Endothelial cell of umbilical vein (primary cell): ENCODE data around the gene SERPINA5. TPM values are rescaled to one million over a fixed set of nuclear protein-coding genes. Genes with fewer than 3 reads are reported as not detected.

Experiments
- BruUV-seq: library from RNA; stranded (reverse); fragments of 400-500 nt; replicated peaks from 2 replicates; lab custom pipeline; 2021; lab: Mats Ljungman, UMichigan
- CTCF ChIA-PET: fragments of 300-600, 350-600 bp; sonication (Branson Sonifier 250); formaldehyde crosslinking; loops from one replicate; lab custom pipeline; 2021; ENCODE audit warnings: antibody characterized with exemption, inconsistent platforms; lab: Charles Lee
- POLR2A ChIA-PET: fragments of 300-600, 350-600 bp; sonication (Branson Sonifier 250); formaldehyde crosslinking; loops from one replicate; lab custom pipeline; 2021; ENCODE audit warnings: antibody characterized with exemption, inconsistent platforms; lab: Charles Lee
- DNase-seq: peaks from one replicate; pipeline ENCODE4 v3.0.0-alpha.2; 2011; ENCODE audit warnings: low read depth, low spot score
- FAIRE-seq: peaks from 2 replicates; lab custom pipeline; 2011; peaks lifted over from hg19 to GRCh38; lab: Jason Lieb, UNC
- H2AFZ ChIP-seq: 2 replicates; pipeline ENCODE4 v1.6.0; 2012; ENCODE audit warnings: low read depth, low read length, control low read depth, inconsistent platforms
- H3K27ac ChIP-seq: 2 replicates; pipeline ENCODE4 v1.5.1; 2011; ENCODE audit warnings: low read depth, mild to moderate bottlenecking, control low read depth, low read length, moderate library complexity; ENCODE audit not compliant: insufficient read depth
- H3K27me3 ChIP-seq, 2 experiments: 2 replicates each; pipeline versions ENCODE4 v1.6.0 to v1.6.1; 2011; ENCODE audit warnings: low read length in 2 of 2, mixed read lengths in 1 of 2; ENCODE audit not compliant: control insufficient read depth in 2 of 2, insufficient read depth in 2 of 2
- H3K36me3 ChIP-seq, 2 experiments: 2 replicates in 1 of 2; 3 replicates in 1 of 2; pipeline ENCODE4 v1.5.1; 2011; ENCODE audit warnings: low read length in 2 of 2, mild to moderate bottlenecking in 1 of 2, moderate library complexity in 1 of 2; ENCODE audit not compliant: control insufficient read depth in 2 of 2, insufficient read depth in 2 of 2; ENCODE audit errors: extremely low read depth in 1 of 2
- H3K4me1 ChIP-seq: 3 replicates; pipeline ENCODE4 v1.5.1; 2011; ENCODE audit warnings: mild to moderate bottlenecking, low read length; ENCODE audit not compliant: control insufficient read depth, insufficient read depth; ENCODE audit errors: extremely low read depth
- H3K4me2 ChIP-seq: 2 replicates; pipeline ENCODE4 v1.6.1; 2011; ENCODE audit warnings: low read length, control low read depth, mixed read lengths; ENCODE audit not compliant: insufficient read depth
- H3K4me3 ChIP-seq, 3 experiments: fragments of 200-600 bp in 1 of 3; sonication (generic), shearing (Covaris generic) in 1 of 3; replicated peaks in 1 of 3; 2 replicates each; pipeline ENCODE4 v1.5.1; 2011 to 2016; ENCODE audit warnings: control low read depth in 3 of 3, low read length in 3 of 3, mild to moderate bottlenecking in 2 of 3, inconsistent platforms in 1 of 3, low read depth in 1 of 3, moderate library complexity in 1 of 3; ENCODE audit not compliant: insufficient read depth in 1 of 3
- H3K79me2 ChIP-seq: 2 replicates; pipeline ENCODE4 v1.6.0; 2012; ENCODE audit warnings: low read length, inconsistent platforms; ENCODE audit not compliant: control insufficient read depth, insufficient read depth
- H3K9ac ChIP-seq: replicated peaks from 2 replicates; pipeline ENCODE3; 2011; ENCODE audit warnings: low read length, control low read depth; ENCODE audit not compliant: insufficient read depth; ENCODE audit errors: extremely low read depth
- H3K9me1 ChIP-seq: replicated peaks from 3 replicates; pipeline ENCODE4 v1.6.0; 2011; ENCODE audit warnings: mild to moderate bottlenecking, low read length; ENCODE audit not compliant: control insufficient read depth, insufficient read depth; ENCODE audit errors: extremely low read depth
- H3K9me3 ChIP-seq: replicated peaks from 2 replicates; pipeline ENCODE4 v1.5.1; 2012; ENCODE audit warnings: low read length, inconsistent platforms; ENCODE audit not compliant: control insufficient read depth, insufficient read depth
- H4K20me1 ChIP-seq: replicated peaks from 2 replicates; pipeline ENCODE3; 2011; ENCODE audit warnings: mild to moderate bottlenecking, low read length; ENCODE audit not compliant: control insufficient read depth, insufficient read depth; ENCODE audit errors: extremely low read depth
- CTCF ChIP-seq, 2 donors: IDR thresholded peaks; 1 replicate in 1 of 2; 2 replicates in 1 of 2; pipeline ENCODE4 v1.5.1; 2011; ENCODE audit warnings: low read length in 2 of 2, mild to moderate bottlenecking in 2 of 2, moderate library complexity in 2 of 2, control low read depth in 1 of 2, inconsistent platforms in 1 of 2, low read depth in 1 of 2; ENCODE audit not compliant: insufficient read depth in 1 of 2; ENCODE audit errors: extremely low read depth in 1 of 2
- EZH2 ChIP-seq: IDR thresholded peaks from 2 replicates; pipeline ENCODE4 v1.6.1; 2012; ENCODE audit warnings: borderline replicate concordance, low read depth, mild to moderate bottlenecking, moderate library complexity, low read length, inconsistent platforms; ENCODE audit not compliant: severe bottlenecking
- FOS ChIP-seq: IDR thresholded peaks from 2 replicates; pipeline ENCODE4 v1.6.1; 2011; ENCODE audit warnings: mild to moderate bottlenecking, low read length, moderate library complexity, borderline replicate concordance; ENCODE audit not compliant: insufficient read depth
- GATA2 ChIP-seq: IDR thresholded peaks from 2 replicates; pipeline ENCODE4 v1.7.0; 2011; ENCODE audit warnings: low read depth, mild to moderate bottlenecking, moderate library complexity, mixed read lengths, low read length; ENCODE audit not compliant: insufficient read length, insufficient read depth
- JUN ChIP-seq: IDR thresholded peaks from 2 replicates; pipeline ENCODE4 v1.6.1; 2011; ENCODE audit warnings: borderline replicate concordance, low read depth; ENCODE audit not compliant: insufficient read length, insufficient read depth
- MAX ChIP-seq: IDR thresholded peaks from 2 replicates; pipeline ENCODE4 v1.6.1; 2011; ENCODE audit not compliant: insufficient read depth, insufficient read length
- MYC ChIP-seq: IDR thresholded peaks from one replicate; pipeline ENCODE4 v1.6.1; 2011; ENCODE audit warnings: mild to moderate bottlenecking, low read depth, low read length
- POLR2A ChIP-seq: IDR thresholded peaks from 2 replicates; pipeline ENCODE4 v1.6.1; 2012; ENCODE audit warnings: low read depth, mild to moderate bottlenecking, control low read depth, low read length
- POLR2AphosphoS5 ChIP-seq: IDR thresholded peaks from 2 replicates; pipeline ENCODE4 v1.6.1; 2012; ENCODE audit warnings: low read depth, mild to moderate bottlenecking, control low read depth, low read length, moderate library complexity; ENCODE audit not compliant: insufficient read depth
- dilution Hi-C: fragments of 300-500 bp; cut with MboI; formaldehyde crosslinking; loops from one replicate; pipeline ENCODE4 v1.15.0; 2019; ENCODE audit warnings: low sequenced_read_pairs; ENCODE audit not compliant: extremely low pct_ligation_motif_present
- intact Hi-C: fragments of 100-400 bp; cut with micrococcal nuclease; formaldehyde crosslinking; loops from one replicate; pipeline ENCODE4 v1.10.0; 2022
- polyA plus RNA-seq, 4 experiments: library from polyadenylated mRNA; depleted of rRNA in 3 of 4; stranded (reverse) in 3 of 4; unstranded in 1 of 4; fragments of >200 nt; gene quantifications; 2 replicates each; pipeline versions ENCODE4 v1.2.1 to v1.2.3, GENCODE V29; 2011 to 2012; ENCODE audit warnings: missing spikeins in 1 of 4
- total RNA-seq: library from RNA; stranded (reverse); gene quantifications from 2 replicates; pipeline ENCODE4 v1.2.3, GENCODE V29; 2021

The SERPINA5 gene
- total and polyA plus RNA-seq, 2 donors (not counting 3 experiments of a cell fraction or from before 2014, with no cell fraction given): 0.12 TPM; not detected in 1

GRCh38 chr14:94571395-94571794, 9.8 kb upstream of the SERPINA5 start:
- H3K4me3 ChIP-seq: no peak overlapping the region
- H3K27ac ChIP-seq: no peak overlapping the region
- no peak for TF ChIP-seq MAX
- no peak for TF ChIP-seq CTCF (IDR thresholded peaks at IDR 0.05; ENCODE audit: extremely low read depth in 1 of 2, insufficient read depth in 1 of 2, low read depth in 1 of 2, low read length in 2 of 2)
- TF ChIP-seq GATA2: no peak
- TF ChIP-seq POLR2AphosphoS5: no peak
- no peak for TF ChIP-seq FOS
- TF ChIP-seq JUN: no peak
- TF ChIP-seq POLR2A: no peak
- no peak for TF ChIP-seq EZH2
- no peak for TF ChIP-seq MYC
- ChIA-PET POLR2A (no interaction called here), CTCF (no interaction called here)
- H3K9me3 ChIP-seq: no peaks in the 10 kb centered on the region
- FAIRE-seq (no peak), DNase-seq (no peak)
- no peaks in the 10 kb centered on the region for H3K4me1 ChIP-seq
- no peaks in the 10 kb centered on the region for H3K27me3 ChIP-seq
- H3K36me3 ChIP-seq: no peaks in the 10 kb centered on the region
- no peak overlapping the region for H2AFZ ChIP-seq
- intact Hi-C loops (no loop called here), dilution Hi-C loops (no loop called here)
- no peak overlapping the region for H3K4me2 ChIP-seq
- BruUV-seq: no TSS peak
- no peaks in the 10 kb centered on the region for H4K20me1 ChIP-seq
- no peaks in the 10 kb centered on the region for H3K9me1 ChIP-seq
- H3K9ac ChIP-seq: no peak overlapping the region
- H3K79me2 ChIP-seq: no peaks in the 10 kb centered on the region
